ENCODE results near the gene EFCAB13. TPM values are rescaled to one million over a fixed set of nuclear protein-coding genes. Genes with fewer than 3 reads are reported as not detected.

The EFCAB13 gene
- total RNA-seq, 1 experiment from 2014 or later, result 1.6 TPM

GRCh38 chr17:47376247-47376646 lies 52.5 kb downstream of the EFCAB13 start:
- Histone ChIP-seq H4K20me1 (ENCODE audit: control insufficient read depth, insufficient read depth, insufficient read length) (no peaks in the 10 kb centered on the region), H2BK12ac (ENCODE audit: insufficient read length, low read depth, low read length) (no peak overlapping the region), H3K56ac (ENCODE audit: insufficient read length, low read depth, low read length) (no peak overlapping the region), H3K18ac (ENCODE audit: insufficient read length, low read depth, low read length) (no peak overlapping the region), H3K4ac (ENCODE audit: low read depth, low read length) (no peak overlapping the region), H3K79me2 (ENCODE audit: insufficient read depth, low read length) (no peaks in the 10 kb centered on the region), H2AFZ (ENCODE audit: low read length) (no peak overlapping the region), H3K9me3 (ENCODE audit: control insufficient read depth, low read depth, low read length) (no peaks in the 10 kb centered on the region), H4K8ac (replicated peaks; ENCODE audit: insufficient read length, low read depth, low read length) (no peak overlapping the region), H3K27ac (ENCODE audit: insufficient read length, low read depth, low read length) (no peak overlapping the region), H3K14ac (ENCODE audit: insufficient read depth, low read length) (no peak overlapping the region), H3T11ph (ENCODE audit: low read length) (no peak overlapping the region), H3K4me1 (ENCODE audit: insufficient read depth, low read length) (no peaks in the 10 kb centered on the region), H4K91ac (ENCODE audit: insufficient read length, low read depth, low read length) (no peak overlapping the region), H2AK5ac (ENCODE audit: insufficient read length, low read length) (no peak overlapping the region), H2BK15ac (ENCODE audit: low read depth, low read length) (no peak overlapping the region), H2BK5ac (ENCODE audit: insufficient read length, low read length) (no peak overlapping the region), H3K23ac (ENCODE audit: insufficient read length, low read depth, low read length) (no peak overlapping the region), H3K23me2 (ENCODE audit: insufficient read length, low read depth, low read length, poor library complexity, severe bottlenecking) (no peaks in the 10 kb centered on the region), H3K79me1 (ENCODE audit: insufficient read depth, low read depth, low read length, poor library complexity, severe bottlenecking) (no peaks in the 10 kb centered on the region), H4K5ac (ENCODE audit: insufficient read length, low read depth, low read length) (no peak overlapping the region), H2BK20ac (ENCODE audit: low read depth, low read length, poor library complexity, severe bottlenecking) (no peak overlapping the region), H3K9ac (ENCODE audit: extremely low read depth, insufficient read length, low read length) (no peak overlapping the region), H2BK120ac (ENCODE audit: low read depth, low read length, poor library complexity, severe bottlenecking) (no peak overlapping the region), H3K27me3 (ENCODE audit: insufficient read depth, low read length) (no peaks in the 10 kb centered on the region), H3K4me2 (ENCODE audit: insufficient read depth, insufficient read length, low read length) (no peak overlapping the region)
- DNase-seq, result no peak
- Mint-ChIP-seq H3K4me3 (no peak overlapping the region), H3K27ac (no peak overlapping the region), H3K36me3 (ENCODE audit: insufficient read depth in 1 of 3, low read depth in 3 of 3) (no peaks in the 10 kb centered on the region), H3K9me3 (peaks cover 3 to 4% of the 10 kb centered on the region in 2 experiments; a peak in 2 of 5 replicates), H3K27me3 (ENCODE audit: low read depth) (no peaks in the 10 kb centered on the region), H3K4me1 (no peaks in the 10 kb centered on the region)
- no peak for TF ChIP-seq CTCF (conservative IDR thresholded peaks at IDR 0.05)
- WGBS (ENCODE audit: extremely low coverage, insufficient read length, low lambda C conversion rate), result no CpG with 5 or more reads among the region's 1 CpG

Measured in H9 (cell line).